GM13977 (cell line): ENCODE measurements around the gene CNGB1.
"Not testable (repeated sequence)": the region's sequence is repeated elsewhere in the genome, so short reads cannot be mapped to it uniquely, and the experiment has no call there.

Experiments
- DNase-seq: peaks from one replicate; pipeline ENCODE4 v3.0.0; 2012; ENCODE audit warnings: low spot score
- CTCF ChIP-seq: IDR thresholded peaks from 2 replicates; pipeline ENCODE4 v1.5.1; 2012; ENCODE audit warnings: mild to moderate bottlenecking, control low read depth; ENCODE audit not compliant: insufficient read depth; ENCODE audit errors: extremely low read depth, missing control alignments
- in situ Hi-C: fragments of 300-500 bp; cut with MboI; formaldehyde crosslinking; loops from one replicate; pipeline ENCODE4 v1.12.0; 2022; ENCODE audit warnings: low sequenced_read_pairs, low pct_unique_long_range_greater_than_20kb, mixed read lengths, inconsistent platforms; ENCODE audit not compliant: unreplicated experiment

Gene CNGB1

GRCh38 chr16:57898961-57899360 is 72.0 kb downstream of the CNGB1 start:
- in situ Hi-C loops: loop anchor here (10.0 kb wide), 1 partner anchor 106 kb away; the partner anchor contains the start of genes USB1 and ZNF319
- TF ChIP-seq CTCF: no peak
- DNase-seq: no peak

- in situ Hi-C loops: loop anchor here (10.0 kb wide), 1 partner anchor 107 kb away; the partner anchor contains the start of genes USB1 and ZNF319
- no peak for TF ChIP-seq CTCF
Measured at GRCh38 chr16:57897996-57898395, 72.9 kb downstream of the CNGB1 start.

GRCh38 chr16:57897053-57897784 is 73.7 kb downstream of the CNGB1 start:
- DNase-seq: no peak
- in situ Hi-C loops: loop anchor here (10.0 kb wide), 1 partner anchor 108 kb away; the partner anchor contains the start of genes USB1 and ZNF319
- TF ChIP-seq CTCF: no peak

More at GRCh38 chr16:57897996-57898395, 72.9 kb downstream of the CNGB1 start:
- no peak for DNase-seq

GRCh38 chr16:57895081-57895547 is 75.8 kb downstream of the CNGB1 start:
- DNase-seq: not testable (repeated sequence)
- in situ Hi-C loops: loop anchor here (10.0 kb wide), 1 partner anchor 110 kb away; the partner anchor contains the start of genes USB1 and ZNF319

GRCh38 chr16:57894390-57895080 is 76.4 kb downstream of the CNGB1 start:
- in situ Hi-C loops: loop anchor here (10.0 kb wide), 1 partner anchor 110 kb away; the partner anchor contains the start of genes USB1 and ZNF319
- DNase-seq: no peak
- no peak for TF ChIP-seq CTCF

GRCh38 chr16:57893559-57894389 is 77.2 kb downstream of the CNGB1 start:
- in situ Hi-C loops: loop anchor here (10.0 kb wide), 1 partner anchor 111 kb away; the partner anchor contains the start of genes USB1 and ZNF319
- DNase-seq: no peak
- TF ChIP-seq CTCF: no peak
